ENCODE measurements around the gene TMEM260. TPM values are rescaled to one million over a fixed set of nuclear protein-coding genes. Genes with fewer than 3 reads are reported as not detected.

TMEM260 gene
- total RNA-seq, 5 donors from 2014 or later (not counting 1 experiment from before 2014, with no cell fraction given), result 24.4 to 31.8 (median 27.0) TPM

Other genes starting within 250 kb of the TMEM260 start
- gene OTX2, start 230.7 kb downstream of the TMEM260 start, total RNA-seq, result under 1 TPM in 1 of 5 donors, not detected in 4; 0.22 TPM